HG02571 (cell line): ENCODE results near the gene ARHGAP29.
"Not testable (repeated sequence)": the region's sequence is repeated elsewhere in the genome, so short reads cannot be mapped to it uniquely, and the experiment has no call there.

ENCODE experiments used
- ATAC-seq: cut with Tn5 transposase; IDR thresholded peaks from one replicate; pipeline ENCODE4 v1.9.1; 2021; ENCODE audit warnings: mild to moderate bottlenecking, moderate library complexity; ENCODE audit not compliant: unreplicated experiment

The ARHGAP29 gene

DNA sequence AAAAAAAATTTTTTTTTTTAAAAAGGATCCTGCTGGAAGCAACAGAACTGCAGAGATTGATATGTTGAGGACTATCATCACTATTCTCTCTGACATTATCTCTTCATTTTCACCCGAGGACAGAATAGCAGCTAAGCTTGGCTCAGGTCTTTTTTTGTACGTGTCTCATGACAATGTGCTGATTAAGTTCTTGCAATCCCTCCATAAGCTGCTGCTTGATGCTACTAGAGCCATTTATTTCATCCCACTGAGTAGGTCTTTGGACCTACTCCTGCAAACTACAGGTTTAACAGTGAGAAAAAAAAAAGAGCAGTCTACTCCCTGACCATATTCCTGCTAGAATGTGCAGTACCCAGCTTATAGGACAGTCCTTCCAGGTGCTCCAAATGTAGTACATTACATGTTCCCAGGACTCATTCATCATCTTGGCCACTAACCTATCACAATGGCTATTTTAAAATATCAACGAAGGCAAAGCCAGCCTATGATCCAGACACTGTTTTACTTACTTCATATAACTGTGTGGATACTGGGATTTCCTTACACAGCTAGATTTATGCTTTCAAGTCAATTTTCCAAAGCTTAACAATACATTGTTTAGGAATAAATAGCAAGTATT lies 54.1 kb downstream of the ARHGAP29 start:
- no peak for ATAC-seq

DNA sequence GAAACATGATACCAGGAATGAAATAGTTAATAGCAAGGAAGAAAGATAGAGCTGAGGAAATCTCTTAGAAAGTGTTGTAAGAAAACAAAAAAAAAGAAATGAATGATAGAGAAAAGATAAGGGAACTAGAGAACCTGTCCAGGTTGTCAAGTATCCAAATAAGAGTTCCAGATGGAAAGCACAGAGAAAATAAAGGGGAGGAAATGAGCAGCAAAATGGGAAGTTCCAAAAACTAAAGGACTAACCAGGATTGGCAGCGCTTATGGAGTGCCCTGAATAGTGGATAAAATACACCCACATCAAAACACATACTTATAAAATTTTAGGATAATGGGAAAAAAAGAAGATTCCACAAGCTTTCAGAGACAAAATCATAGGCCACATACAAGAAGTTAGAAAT lies 55.2 kb downstream of the ARHGAP29 start:
- no peak for ATAC-seq

DNA sequence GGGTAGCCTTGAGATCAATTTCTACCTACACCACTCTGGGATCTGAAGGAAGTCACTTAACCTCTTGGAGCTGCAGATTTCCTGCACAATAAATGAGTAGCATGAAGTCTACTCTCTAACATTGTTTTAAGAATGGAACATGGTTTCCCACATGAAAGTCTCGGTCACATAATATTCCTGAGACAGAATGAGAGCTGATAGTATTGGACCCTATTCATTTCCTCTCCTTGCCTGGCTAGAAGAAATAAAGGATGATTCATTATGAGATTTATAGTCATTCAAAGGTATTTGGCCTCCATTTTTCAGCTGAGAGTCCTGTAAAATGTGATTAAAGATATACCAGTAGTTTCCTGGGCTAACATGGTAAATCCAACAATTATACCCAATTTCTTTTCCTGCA lies 56.7 kb downstream of the ARHGAP29 start:
- ATAC-seq: no peak

- ATAC-seq: no peak
These were observed 58.5 kb downstream of the ARHGAP29 start for GRCh38 chr1:94178901-94179300.

DNA sequence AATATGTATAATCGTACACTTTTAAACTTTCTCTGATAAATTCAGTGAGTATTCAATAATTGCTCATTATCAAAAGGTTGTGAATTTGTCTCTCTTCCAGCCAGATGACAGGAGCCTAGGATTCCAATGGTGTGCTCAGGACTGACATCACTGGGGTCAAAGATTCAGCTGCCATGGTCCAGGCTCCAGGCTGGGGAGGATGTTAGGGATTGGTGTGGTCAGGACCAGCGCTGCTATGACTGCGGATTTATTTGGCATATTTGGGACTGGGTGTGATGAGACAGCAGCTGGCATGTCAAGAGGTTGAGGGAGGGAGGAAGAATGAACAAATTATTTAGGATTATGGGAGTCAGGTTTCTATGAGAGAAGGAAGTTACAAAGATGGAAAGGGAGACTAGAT lies 68.3 kb downstream of the ARHGAP29 start:
- no peak for ATAC-seq

- no peak for ATAC-seq
These were observed 71.5 kb downstream of the ARHGAP29 start for GRCh38 chr1:94165843-94166242.

DNA sequence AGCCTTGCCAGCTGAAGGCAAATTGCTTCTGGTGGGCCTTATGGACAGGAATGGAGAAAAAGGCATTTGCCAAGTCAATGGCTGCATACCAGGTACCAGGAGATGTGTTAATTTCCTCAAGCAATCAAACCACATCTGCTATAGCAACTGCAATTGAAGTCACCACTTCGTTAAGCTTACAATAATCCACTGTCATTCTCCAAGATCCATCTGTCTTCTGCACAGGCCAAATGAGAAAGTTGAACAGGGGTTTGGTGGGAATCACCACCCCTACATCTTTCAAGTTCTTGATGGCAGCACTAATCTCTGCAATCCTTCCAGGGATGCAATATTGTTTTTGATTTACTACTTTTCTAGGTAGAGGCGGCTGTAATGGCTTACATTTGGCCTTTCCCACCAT lies 72.5 kb downstream of the ARHGAP29 start:
- ATAC-seq: not testable (repeated sequence)

- not testable (repeated sequence) for ATAC-seq
These were observed 73.3 kb downstream of the ARHGAP29 start for GRCh38 chr1:94164121-94164520.

DNA sequence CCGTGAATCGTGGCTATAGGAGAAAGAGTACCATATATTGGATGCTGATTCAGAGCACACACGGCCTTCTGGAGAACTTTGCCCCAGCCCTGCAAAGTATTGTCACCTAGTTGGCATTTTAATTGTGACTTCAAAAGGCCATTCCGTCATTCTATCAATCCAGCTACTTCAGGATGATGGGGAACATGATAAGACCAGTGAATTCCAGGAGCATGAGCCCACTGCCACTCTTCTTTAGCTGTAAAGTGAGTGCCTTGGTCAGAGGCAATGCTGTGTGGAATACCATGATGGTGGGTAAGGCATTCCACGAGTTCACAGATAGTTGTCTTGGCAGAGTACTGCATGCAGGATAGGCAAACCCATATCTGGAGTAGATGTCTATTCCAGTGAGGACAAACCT lies 74.1 kb downstream of the ARHGAP29 start:
- not testable (repeated sequence) for ATAC-seq

DNA sequence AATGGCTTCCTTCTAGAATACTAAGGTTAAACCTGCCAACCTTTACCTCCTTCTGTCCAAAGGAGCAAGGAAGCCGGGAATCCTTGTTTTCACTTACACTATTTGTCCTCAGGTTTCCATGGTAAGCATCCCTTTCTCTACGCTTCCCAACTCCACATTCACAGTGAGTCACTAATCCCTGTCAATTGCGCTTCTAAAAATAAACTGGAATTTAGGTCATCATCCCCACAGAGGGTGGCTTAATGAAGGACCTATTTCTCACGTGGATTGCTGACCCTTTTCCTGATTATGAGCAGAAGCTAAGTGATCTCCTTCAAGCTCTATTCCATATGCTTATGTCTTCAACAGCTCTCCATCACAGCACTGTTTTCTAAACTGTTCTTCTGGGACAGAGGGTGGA lies 76.6 kb downstream of the ARHGAP29 start:
- ATAC-seq: no peak

DNA sequence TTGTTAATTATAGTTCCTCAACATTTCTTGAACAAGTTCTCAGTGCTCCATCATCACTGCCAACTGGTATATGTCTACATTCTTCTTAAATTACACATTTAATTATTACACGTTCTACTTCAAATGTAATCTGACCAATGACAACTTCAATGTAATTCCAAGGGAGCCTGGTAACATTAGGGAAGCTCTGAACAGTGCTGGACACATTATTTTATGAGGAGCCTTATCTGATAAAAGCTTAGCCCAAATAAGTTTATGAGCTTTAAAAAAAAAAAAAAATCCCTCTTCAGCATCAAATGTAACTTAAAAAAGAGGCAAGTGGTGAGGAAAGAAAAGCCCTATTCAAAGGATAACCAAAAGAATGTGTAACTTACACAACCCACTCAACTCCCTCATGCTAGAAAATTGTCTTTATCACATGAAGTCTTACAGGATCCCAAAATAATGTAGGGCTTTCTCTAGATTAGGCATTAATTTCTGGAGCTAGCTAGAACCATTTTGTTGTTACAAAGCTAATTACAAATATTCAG lies 81.2 kb downstream of the ARHGAP29 start:
- ATAC-seq: no peak

DNA sequence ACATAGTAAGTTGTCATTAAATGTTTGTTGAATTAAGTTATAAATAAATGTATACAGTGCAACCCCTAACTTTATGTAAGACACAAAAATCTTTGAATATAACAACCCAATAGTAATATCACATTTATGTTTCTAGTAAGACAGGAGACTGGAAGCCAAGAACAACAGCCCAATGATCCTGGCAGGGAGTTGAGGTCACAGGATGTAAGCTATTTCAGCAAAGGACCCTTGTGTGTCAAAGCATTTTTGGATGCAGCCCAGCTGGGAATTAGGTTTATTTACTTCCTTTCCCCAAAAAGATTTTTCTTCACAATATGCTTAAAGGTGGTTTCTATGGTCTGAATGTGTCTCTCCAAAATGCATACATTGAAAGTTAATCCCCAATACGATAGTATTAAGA lies 82.4 kb downstream of the ARHGAP29 start:
- no peak for ATAC-seq

GRCh38 chr1:94153133-94153532 lies 84.3 kb downstream of the ARHGAP29 start:
- ATAC-seq: no peak

- not testable (repeated sequence) for ATAC-seq
These were observed 88.2 kb downstream of the ARHGAP29 start for GRCh38 chr1:94149166-94149565.

- ATAC-seq: no peak
These were observed 91.1 kb downstream of the ARHGAP29 start for GRCh38 chr1:94146273-94146672.

DNA sequence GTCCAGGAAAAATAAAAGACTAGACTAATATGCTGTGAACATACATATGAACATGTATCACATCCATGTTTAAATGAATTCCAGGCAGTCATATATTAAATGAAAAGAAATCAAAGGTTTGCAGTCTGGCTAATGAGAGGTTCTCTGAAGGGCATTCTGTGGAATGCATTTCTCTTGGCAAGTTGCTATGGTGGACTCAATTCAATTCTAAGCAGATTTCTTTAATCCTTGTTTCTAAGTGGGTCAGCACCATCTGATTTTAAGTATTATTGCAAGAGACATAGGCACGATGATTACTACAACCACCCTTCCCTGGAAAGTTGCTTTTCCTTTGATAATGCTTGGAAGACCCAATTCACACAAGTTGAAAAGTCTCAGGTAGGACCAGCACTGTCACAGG lies 92.5 kb downstream of the ARHGAP29 start:
- ATAC-seq: no peak

- no peak for ATAC-seq
These were observed 93.6 kb downstream of the ARHGAP29 start for GRCh38 chr1:94143809-94144176.

DNA sequence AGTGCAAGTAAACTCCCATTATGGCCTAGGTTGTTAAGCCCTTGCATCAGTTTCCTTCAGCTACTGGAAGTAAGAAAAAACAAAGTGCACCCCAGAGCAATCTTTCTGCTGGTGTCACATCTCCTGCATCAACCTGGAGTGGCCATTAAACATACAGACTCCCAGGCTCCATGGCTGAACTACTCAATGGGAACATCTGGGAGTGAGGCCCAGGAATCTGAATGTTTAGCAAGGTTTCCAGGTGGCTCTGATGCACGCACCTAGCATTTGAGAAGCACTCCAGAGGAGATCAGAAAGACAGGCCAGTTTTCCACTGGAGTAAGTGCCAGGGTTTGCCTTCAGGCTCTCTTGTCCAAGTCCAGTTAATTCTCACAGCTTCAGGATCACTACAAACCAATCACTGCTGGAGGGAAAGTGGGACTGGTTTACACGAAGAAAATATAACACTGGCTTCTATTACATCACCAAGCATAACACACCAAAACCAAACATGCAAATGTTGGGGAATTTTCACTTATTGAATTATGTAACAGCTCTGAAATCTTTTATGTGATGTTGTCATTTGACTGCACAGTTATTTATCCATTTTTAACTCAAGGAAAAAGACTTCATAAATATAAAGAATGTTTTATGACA lies 94.1 kb downstream of the ARHGAP29 start:
- no peak for ATAC-seq

DNA sequence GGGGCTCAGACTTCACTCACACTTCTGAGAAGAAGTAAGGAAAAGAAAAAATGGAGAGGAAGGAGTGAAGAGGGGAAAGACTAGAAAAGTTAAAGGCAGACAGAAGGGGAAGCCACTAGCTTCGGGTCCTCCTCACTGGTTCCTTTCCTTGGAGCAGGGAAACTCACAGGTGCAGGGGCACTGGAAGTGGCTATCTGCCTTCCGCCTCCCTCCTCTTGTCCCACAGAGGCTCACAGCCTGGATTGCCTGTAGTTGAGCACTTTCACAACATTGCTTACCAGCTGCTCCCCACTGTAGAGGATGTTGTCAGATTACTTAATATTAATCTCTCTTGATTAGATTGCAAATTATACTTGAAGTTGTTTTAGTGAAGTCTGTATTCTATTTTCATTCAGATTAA lies 94.8 kb downstream of the ARHGAP29 start:
- no peak for ATAC-seq

DNA sequence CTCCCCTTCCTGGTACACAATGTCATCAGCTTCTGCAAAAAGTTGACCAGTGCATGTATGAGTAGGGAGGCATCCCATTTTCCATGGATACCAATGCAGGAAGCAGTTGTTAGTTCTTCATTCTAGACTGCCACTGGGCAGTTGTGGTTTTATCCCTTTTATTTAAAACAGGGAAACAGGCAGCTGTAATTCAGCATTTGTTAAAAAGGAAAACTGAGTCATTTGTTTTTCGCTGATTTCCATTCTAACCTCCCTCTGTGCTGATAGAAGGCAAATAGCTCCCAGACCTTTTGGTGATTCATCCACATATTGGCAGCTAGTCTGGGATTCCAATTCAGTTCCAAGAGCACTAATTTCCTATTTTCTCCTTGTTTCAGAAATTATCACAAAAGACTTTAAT lies 95.4 kb downstream of the ARHGAP29 start:
- no peak for ATAC-seq

DNA sequence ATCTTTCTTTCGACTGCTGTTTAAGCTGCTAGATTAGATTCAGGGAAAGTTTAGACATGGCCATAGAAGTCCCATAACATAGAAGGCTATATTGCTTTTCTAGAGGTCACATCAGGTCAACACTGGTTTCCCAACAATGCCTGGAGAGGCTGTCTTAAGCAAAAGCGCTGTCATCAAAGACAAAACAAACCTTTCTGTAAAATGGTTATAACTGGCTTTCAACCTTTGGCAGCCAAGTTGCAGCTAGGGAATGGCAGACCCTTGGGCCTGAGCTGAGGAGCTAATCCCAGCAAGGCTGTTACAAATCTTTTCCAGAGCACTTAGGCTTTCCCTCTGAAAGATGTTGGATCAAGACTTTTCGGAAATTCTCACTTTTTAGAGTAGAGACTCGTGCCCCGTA lies 105.3 kb downstream of the ARHGAP29 start:
- ATAC-seq: no peak

DNA sequence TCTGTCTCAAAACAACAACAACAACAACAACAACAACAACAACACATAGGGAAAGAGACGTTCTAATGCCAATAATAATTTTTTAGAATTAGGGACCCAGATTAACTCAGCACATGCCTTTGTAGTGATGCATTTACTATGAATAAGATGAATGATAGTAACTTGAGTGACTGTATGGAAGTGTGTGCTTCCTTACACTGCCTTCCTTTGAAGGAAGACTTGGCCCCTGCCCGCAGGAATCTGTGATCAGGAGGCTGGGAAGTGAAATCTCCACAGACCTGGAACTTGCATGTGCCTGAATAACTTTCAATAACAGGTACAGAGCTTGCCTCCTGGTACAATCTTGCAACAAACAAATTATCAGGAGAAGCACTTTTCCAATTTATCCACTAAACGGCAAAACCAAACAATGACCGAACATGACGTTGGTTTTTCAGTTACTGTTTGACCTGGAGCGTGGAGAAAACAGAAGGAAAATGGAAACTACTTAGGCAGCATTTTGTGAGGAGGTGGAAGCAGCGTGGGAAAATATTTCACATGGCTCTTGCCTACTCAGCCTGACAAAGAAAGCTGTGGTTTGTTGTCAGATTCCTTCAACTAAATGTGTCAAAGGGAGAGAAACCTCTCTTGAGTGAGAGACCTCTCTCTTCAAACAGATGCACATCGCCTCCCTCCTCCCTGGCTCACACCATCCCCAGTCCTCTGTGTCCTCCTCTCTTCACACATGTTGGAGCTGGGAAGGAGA lies 106.4 kb downstream of the ARHGAP29 start:
- no peak for ATAC-seq
